Measurements from ENCODE around the gene FRMD4A.

Gene FRMD4A

GRCh38 chr10:13631594-13631993, 699.1 kb downstream of the FRMD4A start:
- peak in 1 of 2 donors; percentile 11 for DNase-seq

- no peak for DNase-seq
These were observed 700.5 kb downstream of the FRMD4A start for GRCh38 chr10:13630231-13630630.

- DNase-seq: no peak
These were observed 701.6 kb downstream of the FRMD4A start for GRCh38 chr10:13629116-13629515.

- no peak for DNase-seq
These were observed 702.1 kb downstream of the FRMD4A start for GRCh38 chr10:13628661-13629060.

- DNase-seq: no peak
These were observed 703.0 kb downstream of the FRMD4A start for GRCh38 chr10:13627459-13628310.

- no peak for DNase-seq
These were observed 706.1 kb downstream of the FRMD4A start for GRCh38 chr10:13624630-13625029.

- no peak for DNase-seq
These were observed 708.8 kb downstream of the FRMD4A start for GRCh38 chr10:13621931-13622330.

GRCh38 chr10:13617116-13617515, 713.6 kb downstream of the FRMD4A start:
- no peak for DNase-seq

- no peak for DNase-seq
These were observed 714.9 kb downstream of the FRMD4A start for GRCh38 chr10:13615650-13616300.

- no peak for DNase-seq
These were observed 716.0 kb downstream of the FRMD4A start for GRCh38 chr10:13614530-13615332.

- peak in 1 of 2 donors; percentile 86 for DNase-seq
These were observed 717.2 kb downstream of the FRMD4A start for GRCh38 chr10:13613519-13613918.

- DNase-seq: no peak
These were observed 717.9 kb downstream of the FRMD4A start for GRCh38 chr10:13612654-13613373.

- DNase-seq: peak in 1 of 2 donors; percentile 3
These were observed 722.4 kb downstream of the FRMD4A start for GRCh38 chr10:13608246-13608853.

GRCh38 chr10:13604357-13605040, 726.2 kb downstream of the FRMD4A start:
- no peak for DNase-seq

GRCh38 chr10:13597909-13598308, 732.8 kb downstream of the FRMD4A start:
- no peak for DNase-seq

GRCh38 chr10:13594641-13595040, 736.1 kb downstream of the FRMD4A start:
- DNase-seq: no peak
